ENCODE results near the gene MAP4K1.

MAP4K1 gene

DNA sequence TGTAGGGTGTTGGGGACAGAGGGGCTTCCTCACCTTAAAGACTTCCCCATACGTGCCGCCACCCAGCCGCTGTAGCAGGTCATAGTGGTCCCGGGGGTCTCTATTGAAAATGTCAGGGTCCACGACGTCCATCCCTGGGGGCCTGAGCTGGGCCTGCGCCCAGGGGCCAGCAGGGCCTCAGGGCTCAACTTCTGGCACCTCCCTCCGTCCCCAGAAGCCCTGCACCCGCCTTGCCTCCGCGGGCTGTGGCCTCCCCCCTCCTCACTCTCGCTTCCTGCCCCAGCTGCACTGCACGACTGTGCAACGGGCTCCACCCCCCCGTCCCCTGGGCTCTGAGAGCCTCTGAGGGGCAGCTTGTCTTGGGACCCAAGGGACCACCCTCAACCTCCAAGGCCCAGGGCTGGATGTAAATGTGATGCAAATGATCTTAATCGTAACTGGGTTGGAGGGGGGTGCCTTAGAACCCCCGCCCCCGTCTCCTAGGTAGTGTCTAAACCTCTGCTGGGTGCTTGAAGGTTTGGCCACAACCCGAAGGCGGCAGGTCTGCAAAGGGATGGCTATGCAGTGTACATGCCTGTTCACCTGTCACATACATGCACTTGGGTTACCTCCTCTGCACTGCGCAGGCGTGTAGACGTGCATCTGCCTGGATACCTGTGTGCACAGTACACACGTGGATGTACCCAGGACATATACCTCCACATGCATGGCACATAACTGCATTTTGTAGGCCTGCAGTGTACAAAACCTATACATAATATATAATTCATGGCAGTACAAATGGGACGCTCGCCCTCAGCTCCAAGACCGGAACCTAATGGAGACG is at the start of gene MAP4K1:
MAP4K1 (minus strand) TSS at position 190 of the 826 bp plus-strand sequence; CDS start at position 132, 58 bp downstream.
- TF ChIP-seq CTCF (conservative IDR thresholded peaks at IDR 0.05) = no peak
- H3K27ac ChIP-seq = peak within 1 kb of the TSS; percentile 94

DNA sequence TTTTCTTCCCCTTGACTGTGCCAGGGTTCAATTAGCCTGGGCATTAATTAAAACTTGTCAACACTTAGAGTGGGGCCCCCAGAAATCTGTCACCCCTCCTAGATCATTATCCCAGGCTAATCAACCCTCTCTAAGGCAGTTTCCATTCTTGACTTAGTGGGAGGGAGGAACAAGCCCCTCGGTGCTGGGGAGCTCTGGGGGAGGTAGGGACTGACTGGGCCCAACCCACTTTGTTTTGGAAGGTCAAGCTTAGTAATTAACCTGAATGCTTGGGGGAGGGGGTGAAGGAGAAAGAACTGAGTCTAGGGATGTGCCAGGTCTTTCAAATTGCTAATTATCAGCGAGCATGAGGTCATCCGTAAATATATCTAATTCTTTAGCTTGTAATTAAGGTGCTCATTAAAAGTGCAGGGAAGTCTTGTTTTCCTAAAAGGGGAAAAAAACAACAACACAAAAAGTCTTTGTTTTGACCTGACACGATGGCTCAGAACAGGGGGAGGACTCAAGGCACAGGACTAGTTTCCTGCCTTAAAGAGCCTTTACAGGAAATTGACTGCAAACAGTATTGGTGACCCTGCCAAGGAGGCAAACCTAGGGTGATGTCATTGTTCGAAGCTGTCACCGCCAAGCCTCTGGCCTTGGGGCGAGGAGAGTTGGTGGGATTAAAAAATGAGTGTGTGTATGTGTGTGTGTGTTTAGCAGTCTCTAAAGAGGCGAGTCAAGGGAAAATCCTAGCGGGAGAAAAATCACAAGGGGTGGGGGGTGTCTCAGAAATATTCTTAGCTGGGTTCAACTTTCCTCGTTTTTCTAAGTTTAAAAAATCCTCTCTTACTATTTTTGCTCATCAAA is 49.1 kb upstream of the MAP4K1 start:
- H3K27ac ChIP-seq = peak overlapping the region; percentile 4; the same call in 1 of the 2 replicates
- no peak for TF ChIP-seq CTCF (conservative IDR thresholded peaks at IDR 0.05)

DNA sequence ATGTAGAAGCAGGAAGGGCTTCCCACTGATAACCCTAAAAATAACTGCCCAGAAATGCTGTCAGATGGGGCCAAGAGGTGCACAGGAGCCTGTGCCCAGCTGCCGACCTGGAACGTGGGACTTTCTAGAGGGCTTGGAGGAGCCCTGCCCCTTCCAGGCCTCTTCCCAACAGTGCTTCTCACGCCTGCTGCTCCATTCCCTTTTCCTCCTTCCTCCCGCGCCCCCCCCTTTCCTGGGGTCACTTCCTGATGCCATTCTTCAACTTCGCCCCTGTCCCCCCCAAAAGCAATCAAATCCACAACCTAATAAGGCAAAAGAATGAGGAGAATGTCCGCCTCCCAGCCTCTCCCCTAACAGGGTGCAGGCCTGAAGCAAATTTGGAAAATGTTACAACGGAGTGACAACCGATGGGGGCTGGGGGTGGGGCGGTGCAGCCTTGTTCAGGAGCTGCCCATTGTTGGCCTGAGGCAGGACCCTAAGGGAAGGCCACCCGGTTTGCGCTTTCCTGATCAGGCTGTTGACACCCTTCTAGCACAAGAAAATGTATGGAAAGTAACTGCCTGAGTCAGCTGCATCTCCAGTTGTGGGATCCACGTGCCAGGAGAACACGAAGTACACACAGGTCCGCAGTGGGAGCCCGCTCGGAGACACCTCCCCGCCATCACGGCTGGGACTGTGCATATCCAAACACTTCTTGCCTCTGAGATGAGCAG is 48.4 kb upstream of the MAP4K1 start:
- H3K27ac ChIP-seq = peak overlapping the region; percentile 4; the same call in 1 of the 2 replicates
- no peak for TF ChIP-seq CTCF (conservative IDR thresholded peaks at IDR 0.05)

GRCh38 chr19:38665219-38665931 is 47.6 kb upstream of the MAP4K1 start:
- TF ChIP-seq CTCF (conservative IDR thresholded peaks at IDR 0.05) = no peak
- H3K27ac ChIP-seq = peak overlapping the region; percentile 4; the same call in 1 of the 2 replicates

DNA sequence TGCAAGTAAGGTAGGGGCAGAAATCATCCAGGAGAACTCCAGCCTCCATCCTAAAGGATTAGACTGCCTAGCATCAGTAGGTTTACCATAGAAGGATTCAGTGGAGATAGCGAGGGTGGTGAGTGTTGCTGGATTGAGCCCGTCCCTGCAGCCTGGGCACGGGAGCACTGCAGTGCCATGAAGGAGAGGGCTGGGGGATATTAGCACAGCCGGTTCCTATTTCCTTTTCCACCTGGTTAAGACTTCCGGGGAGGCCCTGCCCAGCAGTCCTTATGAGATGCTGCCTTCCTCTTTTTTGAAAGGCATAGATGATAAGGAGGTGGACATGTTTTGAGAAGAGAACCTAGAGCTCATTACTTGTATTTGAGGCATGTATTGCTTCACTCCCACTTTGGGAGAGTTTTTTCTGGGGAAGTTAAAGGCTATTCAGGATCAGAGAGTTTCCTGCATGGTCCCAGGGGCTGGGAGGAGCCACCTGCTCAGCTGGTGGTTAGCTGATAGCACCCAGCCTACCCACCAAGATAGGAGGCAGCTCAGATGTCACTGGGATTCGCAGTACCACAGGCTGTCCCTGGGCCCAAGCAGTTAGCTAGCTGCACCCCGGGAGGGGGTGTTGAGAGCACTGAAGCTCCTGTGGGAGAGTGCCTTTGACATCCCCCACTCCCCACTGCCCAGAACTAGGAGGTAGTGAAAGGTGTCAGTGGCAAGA is 46.9 kb upstream of the MAP4K1 start:
- H3K27ac ChIP-seq = no peak overlapping the region; the same call in 1 of the 2 replicates
- TF ChIP-seq CTCF (conservative IDR thresholded peaks at IDR 0.05) = no peak

- no peak overlapping the region; the same call in 1 of the 2 replicates for H3K27ac ChIP-seq
- TF ChIP-seq CTCF (conservative IDR thresholded peaks at IDR 0.05) = no peak
Observed at GRCh38 chr19:38663957-38664502, 46.3 kb upstream of the MAP4K1 start.

Data from VCaP (cell line).